Amniotic epithelial cell (primary cell): Measurements from ENCODE around the gene CTNNAL1.
"Not testable (repeated sequence)": the region's sequence is repeated elsewhere in the genome, so short reads cannot be mapped to it uniquely, and the experiment has no call there.

Source experiments
- DNase-seq: peaks from one replicate; pipeline ENCODE4 v3.0.0-alpha.2; 2010; ENCODE audit warnings: low read depth

CTNNAL1 gene

GRCh38 chr9:109012876-109013678, at the start of gene CTNNAL1:
CTNNAL1 (minus strand) TSS chr9:109013499; CDS start chr9:109013442, 57 bp downstream.
- DNase-seq = peak; percentile 71

GRCh38 chr9:109062543-109062942, 49.2 kb upstream of the CTNNAL1 start:
- no peak for DNase-seq

GRCh38 chr9:109060191-109060590, 46.9 kb upstream of the CTNNAL1 start:
- no peak for DNase-seq

GRCh38 chr9:109053121-109053520, 39.8 kb upstream of the CTNNAL1 start:
- not testable (repeated sequence) for DNase-seq

GRCh38 chr9:109052416-109052815, 39.1 kb upstream of the CTNNAL1 start:
- DNase-seq = peak; percentile 56

GRCh38 chr9:109051733-109052132, 38.4 kb upstream of the CTNNAL1 start:
- DNase-seq = no peak

GRCh38 chr9:109050444-109050843, 37.1 kb upstream of the CTNNAL1 start:
- DNase-seq = no peak

GRCh38 chr9:109048822-109049221, 35.5 kb upstream of the CTNNAL1 start:
- DNase-seq = no peak

GRCh38 chr9:109047259-109047658, 34.0 kb upstream of the CTNNAL1 start:
- DNase-seq = no peak

- DNase-seq = no peak
Observed at GRCh38 chr9:109046346-109046745, 33.0 kb upstream of the CTNNAL1 start.

GRCh38 chr9:109043578-109043977, 30.3 kb upstream of the CTNNAL1 start:
- no peak for DNase-seq

GRCh38 chr9:109040571-109040970, 27.3 kb upstream of the CTNNAL1 start:
- DNase-seq = no peak

GRCh38 chr9:109039539-109039938, 26.2 kb upstream of the CTNNAL1 start:
- no peak for DNase-seq

GRCh38 chr9:109037946-109038715, 24.8 kb upstream of the CTNNAL1 start:
- peak; percentile 52 for DNase-seq

- no peak for DNase-seq
Observed at GRCh38 chr9:109036744-109037680, 23.7 kb upstream of the CTNNAL1 start.

- DNase-seq = peak; percentile 87
Observed at GRCh38 chr9:109035684-109036423, 22.6 kb upstream of the CTNNAL1 start.

GRCh38 chr9:109033941-109034700, 20.8 kb upstream of the CTNNAL1 start:
- peak; percentile 58 for DNase-seq

- DNase-seq = peak; percentile 85
Observed at GRCh38 chr9:109031241-109031640, 17.9 kb upstream of the CTNNAL1 start.

- DNase-seq = no peak
Observed at GRCh38 chr9:109030426-109030825, 17.1 kb upstream of the CTNNAL1 start.

- no peak for DNase-seq
Observed at GRCh38 chr9:109028457-109028856, 15.2 kb upstream of the CTNNAL1 start.

- peak; percentile 60 for DNase-seq
Observed at GRCh38 chr9:109027176-109027575, 13.9 kb upstream of the CTNNAL1 start.
